ENCODE results near the gene ASB6.
"Not testable (repeated sequence)": the region's sequence is repeated elsewhere in the genome, so short reads cannot be mapped to it uniquely, and the experiment has no call there.

The ASB6 gene

DNA sequence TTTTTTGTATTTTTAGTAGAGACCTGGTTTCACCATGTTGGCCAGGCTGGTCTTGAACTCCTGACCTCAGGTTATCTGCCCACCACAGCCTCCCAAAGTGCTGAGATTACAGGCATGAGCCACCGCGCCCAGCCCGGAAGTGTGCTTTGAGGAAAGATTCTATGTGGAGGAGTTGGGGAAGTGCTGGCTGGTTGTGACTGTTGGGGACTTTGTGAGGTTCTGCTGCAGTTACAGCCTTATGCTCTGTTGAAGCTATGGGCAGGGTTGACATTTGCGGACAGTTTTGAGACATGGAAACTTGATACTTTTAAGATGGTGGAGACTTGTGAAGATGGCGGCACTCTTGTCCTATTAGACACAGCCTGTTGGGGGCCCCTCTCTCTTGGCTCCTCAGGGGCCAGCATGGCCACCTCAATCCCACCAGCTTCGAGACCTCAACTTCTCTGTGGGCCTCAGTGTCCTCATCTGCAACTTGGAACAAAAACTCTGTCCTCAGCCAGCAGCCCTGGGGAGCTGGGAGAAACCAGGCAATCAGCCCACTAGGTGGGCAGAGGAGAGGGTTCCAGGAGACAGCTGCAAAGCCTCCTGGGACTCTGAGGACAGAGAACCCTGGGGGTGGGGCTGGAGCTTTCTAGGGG lies 45.9 kb downstream of the ASB6 start:
- H3K9ac ChIP-seq (ENCODE audit: low read depth, low read length, poor library complexity, severe bottlenecking) = no peak overlapping the region
- no peak overlapping the region for H3K4me2 ChIP-seq (ENCODE audit: low read depth, low read length, poor library complexity, severe bottlenecking)
- H3K79me2 ChIP-seq (ENCODE audit: insufficient read depth, low read length) = no peaks in the 10 kb centered on the region
- H3K27me3 ChIP-seq (ENCODE audit: insufficient read depth, low read length, poor library complexity, severe bottlenecking) = no peaks in the 10 kb centered on the region
- no peaks in the 10 kb centered on the region for H3K9me2 ChIP-seq (replicated peaks; ENCODE audit: low read depth, low read length)
- no peaks in the 10 kb centered on the region for H3K36me3 ChIP-seq (ENCODE audit: insufficient read depth, low read length)
- no peak overlapping the region for H2AFZ ChIP-seq (ENCODE audit: low read length)
- H3K4me3 ChIP-seq (ENCODE audit: low read length, poor library complexity, severe bottlenecking) = no peak overlapping the region
- H4K20me1 ChIP-seq (ENCODE audit: insufficient read depth, low read length, poor library complexity, severe bottlenecking) = no peaks in the 10 kb centered on the region
- no peaks in the 10 kb centered on the region for H3F3A ChIP-seq (ENCODE audit: low read depth)
- H3K4me1 ChIP-seq (ENCODE audit: insufficient read depth, low read length, poor library complexity, severe bottlenecking) = no peaks in the 10 kb centered on the region
- H3K9me3 ChIP-seq (ENCODE audit: insufficient read depth, low read depth, low read length) = no peaks in the 10 kb centered on the region
- TF ChIP-seq, protein P1, sequence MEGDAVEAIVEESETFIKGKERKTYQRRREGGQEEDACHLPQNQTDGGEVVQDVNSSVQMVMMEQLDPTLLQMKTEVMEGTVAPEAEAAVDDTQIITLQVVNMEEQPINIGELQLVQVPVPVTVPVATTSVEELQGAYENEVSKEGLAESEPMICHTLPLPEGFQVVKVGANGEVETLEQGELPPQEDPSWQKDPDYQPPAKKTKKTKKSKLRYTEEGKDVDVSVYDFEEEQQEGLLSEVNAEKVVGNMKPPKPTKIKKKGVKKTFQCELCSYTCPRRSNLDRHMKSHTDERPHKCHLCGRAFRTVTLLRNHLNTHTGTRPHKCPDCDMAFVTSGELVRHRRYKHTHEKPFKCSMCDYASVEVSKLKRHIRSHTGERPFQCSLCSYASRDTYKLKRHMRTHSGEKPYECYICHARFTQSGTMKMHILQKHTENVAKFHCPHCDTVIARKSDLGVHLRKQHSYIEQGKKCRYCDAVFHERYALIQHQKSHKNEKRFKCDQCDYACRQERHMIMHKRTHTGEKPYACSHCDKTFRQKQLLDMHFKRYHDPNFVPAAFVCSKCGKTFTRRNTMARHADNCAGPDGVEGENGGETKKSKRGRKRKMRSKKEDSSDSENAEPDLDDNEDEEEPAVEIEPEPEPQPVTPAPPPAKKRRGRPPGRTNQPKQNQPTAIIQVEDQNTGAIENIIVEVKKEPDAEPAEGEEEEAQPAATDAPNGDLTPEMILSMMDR (conservative IDR thresholded peaks at IDR 0.05; ENCODE audit: low read length) = no peak
- TF ChIP-seq EZH2phosphoT487 (IDR thresholded peaks at IDR 0.05; ENCODE audit: borderline replicate concordance) = no peak

DNA sequence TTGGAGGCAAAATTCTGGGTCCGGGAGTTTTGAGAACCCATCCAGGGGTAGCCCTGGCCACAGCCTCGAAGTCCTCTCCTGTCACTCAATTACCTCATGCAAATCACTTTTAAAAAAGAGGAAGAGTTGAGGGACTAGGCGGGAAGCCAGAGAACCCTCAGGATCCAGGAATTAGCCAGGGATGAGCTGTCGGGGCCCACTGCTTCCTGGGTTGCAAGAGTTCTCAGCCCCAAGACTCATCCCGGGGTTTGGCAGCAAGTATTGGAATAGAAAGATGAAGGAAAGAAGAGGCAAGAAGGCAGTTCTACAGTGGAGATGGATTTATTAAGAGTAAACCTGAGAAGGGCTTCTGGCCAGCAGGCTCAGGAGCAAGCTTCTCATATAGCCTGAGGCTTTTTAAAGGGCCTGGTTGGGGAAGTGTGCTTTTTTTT lies 46.6 kb downstream of the ASB6 start:
- Histone ChIP-seq H3F3A (ENCODE audit: low read depth) (no peaks in the 10 kb centered on the region), H3K4me1 (ENCODE audit: insufficient read depth, low read length, poor library complexity, severe bottlenecking) (no peaks in the 10 kb centered on the region), H4K20me1 (ENCODE audit: insufficient read depth, low read length, poor library complexity, severe bottlenecking) (no peaks in the 10 kb centered on the region), H3K4me3 (ENCODE audit: low read length, poor library complexity, severe bottlenecking) (no peak overlapping the region), H3K27me3 (ENCODE audit: insufficient read depth, low read length, poor library complexity, severe bottlenecking) (no peaks in the 10 kb centered on the region), H3K9me2 (replicated peaks; ENCODE audit: low read depth, low read length) (no peaks in the 10 kb centered on the region), H3K9ac (ENCODE audit: low read depth, low read length, poor library complexity, severe bottlenecking) (no peak overlapping the region), H3K4me2 (ENCODE audit: low read depth, low read length, poor library complexity, severe bottlenecking) (no peak overlapping the region), H3K9me3 (ENCODE audit: insufficient read depth, low read depth, low read length) (no peaks in the 10 kb centered on the region), H3K36me3 (ENCODE audit: insufficient read depth, low read length) (no peaks in the 10 kb centered on the region), H3K79me2 (ENCODE audit: insufficient read depth, low read length) (no peaks in the 10 kb centered on the region), H2AFZ (ENCODE audit: low read length) (no peak overlapping the region)
- TF ChIP-seq, protein P1 (conservative IDR thresholded peaks at IDR 0.05; ENCODE audit: low read length) = no peak

DNA sequence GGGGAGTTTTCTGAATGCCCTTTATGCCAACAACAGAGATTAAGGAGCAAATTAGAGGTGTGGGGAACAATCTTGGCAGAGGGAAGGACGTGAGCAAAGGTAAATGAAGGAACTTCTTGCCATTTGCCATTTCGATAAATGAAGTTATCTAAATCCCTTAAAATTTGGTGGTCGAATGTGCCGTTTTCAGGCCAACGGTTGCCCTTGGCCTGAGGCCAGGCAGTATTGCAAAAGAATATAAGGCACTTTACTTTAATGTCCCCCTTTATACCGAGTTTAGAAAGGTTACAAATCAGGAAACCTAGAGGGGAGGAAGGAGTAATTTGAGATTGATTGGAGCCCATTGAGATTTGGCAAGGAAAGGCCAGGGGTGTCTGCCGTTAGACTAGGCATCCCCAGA lies 47.3 kb downstream of the ASB6 start:
- Histone ChIP-seq H3K4me1 (ENCODE audit: insufficient read depth, low read length, poor library complexity, severe bottlenecking) (no peaks in the 10 kb centered on the region), H3K9me2 (replicated peaks; ENCODE audit: low read depth, low read length) (no peaks in the 10 kb centered on the region), H3K9me3 (ENCODE audit: insufficient read depth, low read depth, low read length) (no peaks in the 10 kb centered on the region), H3K4me2 (ENCODE audit: low read depth, low read length, poor library complexity, severe bottlenecking) (no peak overlapping the region), H3F3A (ENCODE audit: low read depth) (no peaks in the 10 kb centered on the region), H3K36me3 (ENCODE audit: insufficient read depth, low read length) (no peaks in the 10 kb centered on the region), H3K9ac (ENCODE audit: low read depth, low read length, poor library complexity, severe bottlenecking) (no peak overlapping the region), H3K79me2 (ENCODE audit: insufficient read depth, low read length) (no peaks in the 10 kb centered on the region), H2AFZ (ENCODE audit: low read length) (no peak overlapping the region), H3K4me3 (ENCODE audit: low read length, poor library complexity, severe bottlenecking) (no peak overlapping the region), H3K27me3 (ENCODE audit: insufficient read depth, low read length, poor library complexity, severe bottlenecking) (no peaks in the 10 kb centered on the region), H4K20me1 (ENCODE audit: insufficient read depth, low read length, poor library complexity, severe bottlenecking) (no peaks in the 10 kb centered on the region)
- TF ChIP-seq, protein P1 (conservative IDR thresholded peaks at IDR 0.05; ENCODE audit: low read length) = no peak
- no peak for TF ChIP-seq EZH2phosphoT487 (IDR thresholded peaks at IDR 0.05; ENCODE audit: borderline replicate concordance)

DNA sequence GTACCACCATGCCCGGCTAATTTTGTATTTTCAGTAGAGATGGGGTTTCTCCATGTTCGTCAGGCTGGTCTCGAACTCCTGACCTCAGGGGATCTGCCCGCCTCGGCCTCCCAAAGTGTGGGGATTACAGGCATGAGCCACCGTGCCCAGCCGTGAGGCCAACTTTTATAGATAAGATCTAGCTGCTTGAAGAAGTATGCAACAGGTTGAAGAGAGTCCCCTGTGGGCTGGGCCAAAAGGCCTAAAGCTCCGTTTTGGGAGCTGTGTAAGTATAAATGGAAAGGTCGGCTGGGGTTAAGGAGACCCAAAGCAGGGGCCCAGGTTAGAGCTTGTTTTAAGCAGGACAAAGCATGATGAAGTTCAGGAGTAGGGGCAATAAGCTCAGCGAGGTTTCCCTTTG lies 49.2 kb downstream of the ASB6 start:
- H3K4me3 ChIP-seq (ENCODE audit: low read length, poor library complexity, severe bottlenecking); H3K79me2 ChIP-seq (ENCODE audit: insufficient read depth, low read length); H2AFZ ChIP-seq (ENCODE audit: low read length); H3K27me3 ChIP-seq (ENCODE audit: insufficient read depth, low read length, poor library complexity, severe bottlenecking); H3K4me2 ChIP-seq (ENCODE audit: low read depth, low read length, poor library complexity, severe bottlenecking); H4K20me1 ChIP-seq (ENCODE audit: insufficient read depth, low read length, poor library complexity, severe bottlenecking); H3F3A ChIP-seq (ENCODE audit: low read depth); H3K9me2 ChIP-seq (replicated peaks; ENCODE audit: low read depth, low read length); H3K9me3 ChIP-seq (ENCODE audit: insufficient read depth, low read depth, low read length); H3K9ac ChIP-seq (ENCODE audit: low read depth, low read length, poor library complexity, severe bottlenecking); H3K4me1 ChIP-seq (ENCODE audit: insufficient read depth, low read length, poor library complexity, severe bottlenecking); H3K36me3 ChIP-seq (ENCODE audit: insufficient read depth, low read length): not testable (repeated sequence)

All from Loucy (cell line).